Coronary artery (tissue), 2 donors: Measurements from ENCODE around the gene USP6NL.

ENCODE experiments used
- DNase-seq: peaks from one replicate; pipeline ENCODE4 v3.0.0-alpha.2; 2017; ENCODE audit warnings: low spot score
- H3K27ac ChIP-seq, 2 donors: fragments of 200-600 bp; sonication (generic); one replicate each; pipeline ENCODE4 v1.5.1; 2016 to 2019
- H3K4me3 ChIP-seq: fragments of 200-600 bp; sonication (generic); 2 replicates; pipeline ENCODE4 v1.5.1; 2016; ENCODE audit warnings: mild to moderate bottlenecking, moderate library complexity
- CTCF ChIP-seq: fragments of 200-600 bp; sonication (generic); IDR thresholded peaks from one replicate; pipeline ENCODE4 v1.5.1; 2019; ENCODE audit warnings: antibody characterized with exemption

The USP6NL gene

GRCh38 chr10:11463111-11463510, 148.3 kb downstream of the USP6NL start:
- no peak overlapping the region for H3K27ac ChIP-seq
- no peak overlapping the region for H3K4me3 ChIP-seq
- no peak for DNase-seq
- no peak for TF ChIP-seq CTCF

DNA sequence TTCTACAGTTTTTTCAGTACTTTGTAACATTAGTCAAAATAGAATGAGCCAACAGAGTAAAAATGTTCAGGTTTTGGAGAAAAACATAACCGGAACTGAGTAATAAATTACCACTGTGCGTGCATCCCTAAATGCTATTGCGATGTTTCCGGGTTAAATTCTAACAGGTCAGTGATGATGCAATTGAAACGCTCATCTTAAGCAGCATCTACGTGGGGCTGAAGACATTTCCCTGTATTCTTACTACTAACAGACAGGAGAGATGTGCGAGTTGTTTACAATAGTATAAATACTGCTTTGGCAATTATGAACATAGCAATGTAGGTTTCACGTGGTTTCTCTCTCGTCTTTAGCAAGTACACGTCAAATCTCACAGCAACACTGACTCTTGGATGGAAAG, 149.4 kb downstream of the USP6NL start:
- H3K4me3 ChIP-seq, result no peak overlapping the region
- DNase-seq, result no peak
- H3K27ac ChIP-seq, result no peak overlapping the region
- no peak for TF ChIP-seq CTCF

DNA sequence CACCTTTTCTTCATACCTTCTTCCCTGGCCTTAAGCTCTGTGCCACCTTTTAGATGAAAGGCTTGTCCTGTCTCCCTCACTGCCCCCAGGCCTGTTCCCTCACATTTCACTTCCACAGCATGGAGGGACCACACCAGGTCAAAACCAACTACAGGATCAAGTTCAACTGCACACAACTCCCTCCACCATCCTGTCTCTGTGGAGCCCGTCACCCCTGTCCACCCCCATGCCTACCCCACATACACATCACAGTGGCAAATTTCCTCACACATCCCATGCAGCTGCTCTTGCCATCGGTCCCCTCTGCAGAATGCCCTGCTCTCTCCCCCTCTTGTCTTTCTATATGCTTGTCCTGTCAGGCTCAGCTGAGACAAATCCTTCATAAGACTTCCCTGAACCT, 154.1 kb downstream of the USP6NL start:
- TF ChIP-seq CTCF, result no peak
- H3K4me3 ChIP-seq, result no peak overlapping the region
- no peak overlapping the region for H3K27ac ChIP-seq
- no peak for DNase-seq

DNA sequence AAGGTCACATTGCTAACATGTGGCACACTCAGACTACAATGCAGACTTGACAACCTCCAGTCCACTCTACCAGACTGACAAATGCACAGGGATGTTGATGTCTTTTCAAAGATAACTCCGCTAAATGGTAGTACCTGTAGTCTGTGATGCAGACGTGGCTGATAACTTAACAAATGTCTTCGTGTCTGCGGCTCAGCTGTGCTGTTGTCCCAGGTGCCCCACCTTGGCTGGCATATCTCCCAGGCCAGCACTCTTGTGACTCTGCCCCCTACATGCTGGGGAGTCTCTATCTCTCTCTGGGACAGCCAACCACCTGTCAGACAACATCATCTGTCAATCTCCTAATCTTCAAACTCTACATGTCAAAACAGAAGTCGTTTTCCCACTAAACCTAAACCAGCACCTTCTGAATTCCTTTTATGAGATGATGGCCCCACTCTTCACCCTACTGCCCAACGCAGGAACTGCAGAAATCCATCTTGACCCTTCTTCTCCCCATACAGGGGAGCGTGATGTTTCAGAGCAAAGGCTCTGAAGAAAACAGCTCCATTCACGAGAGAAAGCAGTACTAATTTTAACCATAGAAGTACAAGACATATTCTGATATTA, 156.4 kb downstream of the USP6NL start:
- no peak overlapping the region for H3K27ac ChIP-seq
- DNase-seq, result no peak
- TF ChIP-seq CTCF, result no peak
- no peak overlapping the region for H3K4me3 ChIP-seq

- no peak for TF ChIP-seq CTCF
- Histone ChIP-seq H3K4me3 (no peak overlapping the region), H3K27ac (no peak overlapping the region)
- no peak for DNase-seq
These were observed 157.3 kb downstream of the USP6NL start for GRCh38 chr10:11454160-11454559.

GRCh38 chr10:11451640-11452260, 159.7 kb downstream of the USP6NL start:
- no peak overlapping the region for H3K4me3 ChIP-seq
- DNase-seq, result peak; percentile 61
- H3K27ac ChIP-seq, result no peak overlapping the region
- no peak for TF ChIP-seq CTCF

GRCh38 chr10:11450427-11450826, 161.0 kb downstream of the USP6NL start:
- Histone ChIP-seq H3K4me3 (no peak overlapping the region), H3K27ac (no peak overlapping the region)
- no peak for DNase-seq
- TF ChIP-seq CTCF, result no peak
